Activated T-cell treated with anti-CD3 and anti-CD28 coated beads for 24 hours (primary cell): ENCODE data around the gene ANKRD24.
"Not testable (repeated sequence)": the region's sequence is repeated elsewhere in the genome, so short reads cannot be mapped to it uniquely, and the experiment has no call there.

ENCODE experiments used
- DNase-seq: peaks from one replicate; pipeline ENCODE4 v3.0.0-alpha.2; 2020; ENCODE audit warnings: low read depth

Gene ANKRD24

DNA sequence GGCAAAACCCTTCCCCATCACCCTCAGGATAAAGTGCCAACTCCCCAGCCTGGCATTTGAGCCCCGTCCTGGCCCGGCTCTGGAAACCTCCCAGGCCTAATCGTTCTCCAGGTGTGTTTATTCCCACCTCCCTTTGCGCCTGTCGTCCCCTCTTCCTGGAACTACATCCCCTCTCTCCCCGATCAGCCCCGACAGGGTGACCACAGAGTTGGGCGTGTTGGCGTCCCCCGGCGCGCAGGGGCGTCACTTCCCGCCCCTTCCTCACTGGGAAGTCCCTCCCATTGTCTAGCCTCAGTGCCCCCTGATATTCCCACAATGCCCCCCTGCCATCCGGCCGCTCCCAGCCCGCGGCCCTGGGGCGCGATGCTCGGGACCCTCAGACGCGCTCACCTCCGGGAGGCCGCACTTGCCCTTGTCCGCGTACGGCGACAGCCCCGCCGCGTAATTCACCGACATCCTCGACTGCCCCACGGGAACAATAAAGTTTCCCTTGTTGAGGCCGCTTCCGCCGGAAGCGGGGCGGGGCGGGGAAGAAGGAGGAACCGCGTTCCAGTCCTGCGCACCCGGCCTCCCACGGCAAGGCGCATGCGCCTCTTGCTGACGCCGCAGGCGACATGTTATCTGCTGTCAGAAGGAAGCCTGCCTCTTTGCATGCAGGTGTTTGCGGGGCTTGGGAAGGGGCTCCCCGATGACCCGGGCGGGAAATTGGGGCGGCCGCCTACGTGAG lies at the start of gene ANKRD24, which contains the start of gene SIRT6:
TSS of gene ANKRD24 (plus strand) at position 606 of the 727 bp plus-strand sequence. CDS start 3,737 bp downstream, outside the sequence.
TSS of gene SIRT6 (minus strand) at position 480 of the 727 bp plus-strand sequence. CDS start at position 456, 24 bp downstream.
- peak; percentile 94 for DNase-seq

DNA sequence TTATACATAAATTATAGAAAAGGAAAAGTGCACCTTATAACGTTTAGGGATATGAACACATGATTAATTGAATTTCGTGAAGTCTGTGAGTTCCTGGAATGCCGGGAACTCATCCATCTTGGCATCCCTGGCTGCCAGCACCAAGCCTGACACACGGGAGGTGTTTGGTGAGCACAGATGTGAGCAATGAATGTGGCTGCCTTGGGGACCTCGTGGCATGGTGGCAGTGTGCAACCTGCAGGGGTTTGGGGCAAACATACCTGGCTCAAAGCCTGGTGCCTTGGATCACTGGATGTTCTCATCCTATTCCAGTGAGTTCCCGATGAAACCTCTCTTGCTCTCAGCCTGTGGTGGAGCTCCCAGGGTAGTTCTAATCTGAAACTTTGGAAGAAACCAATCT lies 48.1 kb upstream of the ANKRD24 start:
- DNase-seq, result no peak

DNA sequence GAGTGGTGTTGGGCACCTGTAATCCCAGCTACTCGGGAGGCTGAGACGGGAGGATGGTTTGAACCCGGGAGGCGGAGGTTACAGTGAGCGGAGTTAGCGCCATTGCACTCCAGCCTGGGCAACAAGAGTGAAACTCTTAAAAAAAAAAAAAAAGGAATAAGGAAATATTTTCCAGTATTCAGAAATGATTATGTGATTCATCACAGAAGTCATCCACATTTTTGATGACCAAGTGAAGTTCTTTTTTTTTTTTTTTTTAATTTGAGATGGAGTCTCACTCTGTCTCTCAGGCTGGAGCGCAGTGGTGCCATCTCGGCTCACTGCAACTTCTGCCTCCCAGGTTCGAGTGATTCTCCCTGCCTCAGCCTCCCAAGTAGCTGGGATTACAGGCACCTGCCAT lies 47.1 kb upstream of the ANKRD24 start:
- not testable (repeated sequence) for DNase-seq

GRCh38 chr19:4136680-4137088 lies 45.8 kb upstream of the ANKRD24 start:
- no peak for DNase-seq

DNA sequence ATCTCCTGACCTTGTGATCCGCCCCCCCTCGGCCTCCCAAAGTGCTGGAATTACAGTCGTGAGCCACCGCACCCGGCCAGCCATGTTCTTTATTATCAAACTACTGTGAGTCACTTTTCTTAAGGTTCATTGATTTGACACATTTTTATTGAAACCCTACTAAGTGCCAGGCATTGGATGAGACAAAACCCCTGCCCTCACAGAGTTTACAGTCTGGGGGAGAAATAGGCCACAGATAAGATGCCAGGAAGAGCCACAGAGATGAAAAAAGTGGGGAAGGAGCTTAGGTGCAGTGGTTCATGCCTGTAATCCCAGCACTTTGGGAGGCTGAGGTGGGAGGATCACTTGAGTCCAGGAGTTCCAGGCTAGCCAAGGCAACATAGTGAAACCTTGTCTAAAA lies 44.0 kb upstream of the ANKRD24 start:
- DNase-seq, result no peak

DNA sequence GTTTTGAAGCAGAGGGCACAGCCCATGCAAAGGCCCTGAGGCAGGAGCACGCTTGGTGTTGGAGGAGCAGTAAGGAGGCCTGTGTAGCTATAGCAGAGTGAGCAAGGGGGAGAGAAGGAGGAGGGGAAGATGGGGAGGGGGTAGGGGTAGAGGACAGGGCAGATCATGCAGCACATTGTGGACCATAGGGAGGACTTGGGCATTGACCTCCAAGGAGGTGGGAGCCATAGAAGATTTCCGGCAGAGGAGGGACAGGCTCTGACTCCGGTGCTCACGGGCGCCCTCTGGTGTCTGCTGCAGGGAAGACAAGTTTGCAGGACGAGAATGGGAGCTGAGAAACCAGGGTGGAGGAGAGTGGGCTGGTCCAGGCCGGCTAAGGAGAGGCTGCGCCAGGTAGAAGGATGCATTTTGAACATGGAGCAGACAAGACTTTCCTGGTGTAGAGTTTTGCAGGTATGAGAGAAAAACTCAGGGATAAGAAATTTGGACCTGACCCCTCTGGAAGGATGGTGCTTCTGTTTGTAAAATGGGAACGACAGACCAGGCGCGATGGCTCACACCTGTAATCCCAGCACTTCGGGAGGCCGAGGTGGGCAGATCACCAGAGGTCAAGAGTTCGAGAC lies 42.8 kb upstream of the ANKRD24 start:
- DNase-seq, result peak; percentile 83

GRCh38 chr19:4140237-4140711 lies 42.2 kb upstream of the ANKRD24 start:
- no peak for DNase-seq

GRCh38 chr19:4142916-4143315 lies 39.6 kb upstream of the ANKRD24 start:
- DNase-seq, result not testable (repeated sequence)

GRCh38 chr19:4144666-4145249 lies 37.7 kb upstream of the ANKRD24 start:
- DNase-seq, result no peak

GRCh38 chr19:4149518-4150288 lies 32.8 kb upstream of the ANKRD24 start:
- DNase-seq, result no peak

GRCh38 chr19:4151623-4152022 lies 30.9 kb upstream of the ANKRD24 start:
- no peak for DNase-seq

- DNase-seq, result no peak
Observed at GRCh38 chr19:4152241-4152998, 30.1 kb upstream of the ANKRD24 start.

- no peak for DNase-seq
Observed at GRCh38 chr19:4154571-4155312, 27.7 kb upstream of the ANKRD24 start.

- no peak for DNase-seq
Observed at GRCh38 chr19:4157164-4157563, 25.3 kb upstream of the ANKRD24 start.

DNA sequence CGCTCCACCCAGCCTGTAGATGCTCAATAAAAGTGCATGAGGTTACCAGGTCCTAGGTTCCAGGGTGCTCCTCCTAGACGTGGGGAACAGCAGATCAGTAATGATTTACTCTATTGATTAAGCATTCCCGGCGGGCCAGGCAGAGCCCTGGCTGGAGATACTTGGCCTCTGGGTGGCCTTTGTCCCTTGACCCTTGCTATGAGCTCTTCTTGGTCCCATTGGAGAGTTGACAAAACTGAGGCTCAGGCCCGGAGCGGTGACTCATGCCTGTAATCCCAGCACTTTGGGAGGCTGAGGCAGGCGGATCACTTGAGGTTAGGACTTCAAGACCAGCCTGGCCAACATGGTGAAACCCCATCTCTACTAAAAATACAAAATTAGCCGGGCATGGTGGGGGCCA lies 24.5 kb upstream of the ANKRD24 start:
- not testable (repeated sequence) for DNase-seq

DNA sequence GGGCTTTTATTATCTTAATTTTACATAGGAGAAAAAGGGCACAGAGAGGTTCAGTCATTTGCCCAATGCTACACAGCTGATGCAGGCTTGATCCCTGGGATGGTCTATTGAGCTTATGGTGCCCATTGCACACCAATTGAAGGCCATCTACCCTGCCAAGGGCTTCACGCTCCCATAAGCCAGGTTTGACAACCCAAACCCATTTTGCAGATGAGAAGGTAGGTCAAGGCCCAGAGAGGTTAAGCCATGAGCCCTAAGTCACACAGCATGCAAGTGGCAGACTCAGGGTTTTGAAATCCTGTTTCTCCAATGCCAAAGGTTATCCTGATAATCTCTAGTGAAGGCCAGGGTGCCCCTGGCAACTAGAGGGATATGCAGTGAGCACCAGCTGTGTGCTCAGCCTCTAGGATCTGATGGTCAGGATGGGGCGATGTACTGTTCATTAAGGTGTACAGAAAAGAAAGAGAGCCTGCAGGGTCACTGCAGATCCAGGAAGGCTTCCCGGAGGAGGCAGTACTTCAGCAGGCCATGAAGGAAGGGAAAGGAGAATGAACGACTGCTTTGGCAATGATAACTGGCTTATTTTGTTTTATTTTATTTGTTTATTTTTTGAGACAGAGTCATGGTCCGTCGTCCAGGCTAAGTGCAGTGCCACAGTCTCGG lies 20.9 kb upstream of the ANKRD24 start:
- DNase-seq, result no peak

DNA sequence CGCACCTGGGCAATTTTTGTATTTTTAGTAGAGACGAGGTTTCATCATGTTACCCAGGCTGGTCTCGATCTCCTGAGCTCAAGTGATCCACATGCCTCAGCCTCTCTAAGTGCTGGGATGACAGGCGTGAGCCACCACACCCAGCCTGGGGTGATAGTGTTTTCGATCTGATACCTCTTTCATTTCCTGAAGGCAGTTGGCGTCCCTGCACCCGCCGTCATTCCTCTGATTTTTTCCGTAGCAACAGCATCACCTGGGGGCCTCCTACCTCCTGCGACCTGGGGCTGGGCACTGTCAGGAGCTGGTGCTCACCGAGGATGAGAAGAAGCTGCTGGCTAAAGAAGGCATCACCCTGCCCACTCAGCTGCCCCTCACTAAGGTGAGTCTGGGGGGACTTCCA lies 18.2 kb upstream of the ANKRD24 start:
- DNase-seq, result no peak

GRCh38 chr19:4171676-4172075 lies 10.8 kb upstream of the ANKRD24 start:
- DNase-seq, result no peak

GRCh38 chr19:4172861-4173473 lies 9.5 kb upstream of the ANKRD24 start:
- DNase-seq, result peak; percentile 39
